SHP77 treated with DMSO at 0.1 percent for 48 hours (cell line): ENCODE results near the gene GNAQ.
"Not testable (repeated sequence)": the region's sequence is repeated elsewhere in the genome, so short reads cannot be mapped to it uniquely, and the experiment has no call there.

Source experiments
- DNase-seq: peaks from one replicate; lab custom pipeline; 2025; lab: John Stamatoyannopoulos, UW

GNAQ gene

GRCh38 chr9:77771171-77771570 lies 260.4 kb downstream of the GNAQ start:
- DNase-seq, result no peak

- DNase-seq, result no peak
These were observed 261.3 kb downstream of the GNAQ start for GRCh38 chr9:77770340-77770739.

- no peak for DNase-seq
These were observed 262.4 kb downstream of the GNAQ start for GRCh38 chr9:77769246-77769645.

- DNase-seq, result no peak
These were observed 265.0 kb downstream of the GNAQ start for GRCh38 chr9:77766587-77766986.

GRCh38 chr9:77765781-77766259 lies 265.8 kb downstream of the GNAQ start:
- DNase-seq, result no peak

GRCh38 chr9:77764894-77765780 lies 266.5 kb downstream of the GNAQ start:
- no peak for DNase-seq

GRCh38 chr9:77763566-77763965 lies 268.0 kb downstream of the GNAQ start:
- no peak for DNase-seq

GRCh38 chr9:77760919-77761318 lies 270.7 kb downstream of the GNAQ start:
- DNase-seq, result not testable (repeated sequence)

GRCh38 chr9:77759391-77759790 lies 272.2 kb downstream of the GNAQ start:
- DNase-seq, result no peak

- no peak for DNase-seq
These were observed 275.2 kb downstream of the GNAQ start for GRCh38 chr9:77756449-77756848.

- DNase-seq, result no peak
These were observed 278.4 kb downstream of the GNAQ start for GRCh38 chr9:77753180-77753579.

GRCh38 chr9:77752554-77752953 lies 279.1 kb downstream of the GNAQ start:
- no peak for DNase-seq

- peak; percentile 8 for DNase-seq
These were observed 280.1 kb downstream of the GNAQ start for GRCh38 chr9:77751341-77752091.

- DNase-seq, result no peak
These were observed 280.6 kb downstream of the GNAQ start for GRCh38 chr9:77750981-77751340.

- no peak for DNase-seq
These were observed 281.3 kb downstream of the GNAQ start for GRCh38 chr9:77750284-77750683.

- DNase-seq, result no peak
These were observed 283.3 kb downstream of the GNAQ start for GRCh38 chr9:77748214-77748772.

- no peak for DNase-seq
These were observed 284.4 kb downstream of the GNAQ start for GRCh38 chr9:77747163-77747562.

- no peak for DNase-seq
These were observed 286.7 kb downstream of the GNAQ start for GRCh38 chr9:77744841-77745430.

GRCh38 chr9:77743386-77743785 lies 288.2 kb downstream of the GNAQ start:
- DNase-seq, result no peak

- DNase-seq, result no peak
These were observed 292.7 kb downstream of the GNAQ start for GRCh38 chr9:77738932-77739331.

- no peak for DNase-seq
These were observed 296.1 kb downstream of the GNAQ start for GRCh38 chr9:77735494-77735893.

GRCh38 chr9:77731930-77732329 lies 299.7 kb downstream of the GNAQ start:
- DNase-seq, result no peak
